Femur (tissue), 1 donor: Measurements from ENCODE around the gene SLC9A5.

Experiments used
- DNase-seq: peaks from one replicate; pipeline ENCODE4 v3.0.0-alpha.2; 2017

SLC9A5 gene

GRCh38 chr16:67213197-67214019 is 35.4 kb upstream of the SLC9A5 start:
- no peak for DNase-seq

- DNase-seq = no peak
Measured at GRCh38 chr16:67215706-67216105, 33.1 kb upstream of the SLC9A5 start.

GRCh38 chr16:67216612-67217490 is 31.9 kb upstream of the SLC9A5 start:
- DNase-seq = no peak

GRCh38 chr16:67223992-67224391 is 24.8 kb upstream of the SLC9A5 start:
- DNase-seq = no peak

GRCh38 chr16:67226295-67226803 is 22.4 kb upstream of the SLC9A5 start:
- no peak for DNase-seq

GRCh38 chr16:67226804-67227566 is 21.8 kb upstream of the SLC9A5 start, which contains the start of gene TMEM208:
Gene TMEM208, plus strand, starts transcription at chr16:67227130. Its CDS starts 89 bp downstream, at chr16:67227219.
- DNase-seq = peak; percentile 99

- DNase-seq = no peak
Measured at GRCh38 chr16:67227567-67227921, 21.2 kb upstream of the SLC9A5 start.

- DNase-seq = no peak
Measured at GRCh38 chr16:67228034-67228785, 20.6 kb upstream of the SLC9A5 start.

GRCh38 chr16:67228905-67229304 is 19.9 kb upstream of the SLC9A5 start:
- no peak for DNase-seq

GRCh38 chr16:67229906-67230808 is 18.6 kb upstream of the SLC9A5 start:
- DNase-seq = no peak

GRCh38 chr16:67230809-67231660 is 17.7 kb upstream of the SLC9A5 start:
- DNase-seq = no peak

GRCh38 chr16:67233596-67233995 is 15.2 kb upstream of the SLC9A5 start:
- DNase-seq = no peak

- no peak for DNase-seq
Measured at GRCh38 chr16:67234180-67234597, 14.6 kb upstream of the SLC9A5 start.

- peak; percentile 17 for DNase-seq
Measured at GRCh38 chr16:67235816-67236562, 12.8 kb upstream of the SLC9A5 start.

GRCh38 chr16:67236563-67237395 is 12.0 kb upstream of the SLC9A5 start:
- peak; percentile 55 for DNase-seq

GRCh38 chr16:67237396-67238277 is 11.1 kb upstream of the SLC9A5 start:
- no peak for DNase-seq

GRCh38 chr16:67238278-67238575 is 10.6 kb upstream of the SLC9A5 start:
- no peak for DNase-seq
